Ovary (tissue), 9 donors: ENCODE results near the gene KRTAP24-1. TPM values are rescaled to one million over a fixed set of nuclear protein-coding genes. Genes with fewer than 3 reads are reported as not detected.

Experiments
- DNase-seq, 5 donors: peaks; one replicate each; pipeline ENCODE4 v3.0.0-alpha.2; 2019 to 2020
- H3K27ac ChIP-seq, 2 donors: fragments of 200-600 bp; one replicate each; pipeline versions ENCODE4 v1.5.1 to v1.8.0; 2019 to 2022
- H3K27me3 ChIP-seq: fragments of 200-600 bp; one replicate; pipeline ENCODE4 v1.8.0; 2022
- H3K36me3 ChIP-seq: fragments of 200-600 bp; sonication (generic); one replicate; pipeline ENCODE4 v1.5.1; 2019
- H3K4me1 ChIP-seq: one replicate; pipeline ENCODE4 v1.8.1; 2013; ENCODE audit warnings: mild to moderate bottlenecking, moderate library complexity; ENCODE audit not compliant: insufficient read depth
- H3K4me3 ChIP-seq: fragments of 200-600 bp; sonication (generic); one replicate; pipeline ENCODE4 v1.5.1; 2017
- H3K9me3 ChIP-seq, 2 donors: fragments of 200-600 bp in 1 of 2; sonication (generic) in 1 of 2; one replicate each; pipeline versions ENCODE4 v1.5.1 to v1.8.1; 2013 to 2019; ENCODE audit warnings: mild to moderate bottlenecking in 1 of 2, moderate library complexity in 1 of 2
- CTCF ChIP-seq, 3 donors: fragments of 450-650 bp in 2 of 3; fragments of 200-600 bp in 1 of 3; IDR thresholded peaks; one replicate each; pipeline versions ENCODE4 v1.5.1 to v1.8.0; 2016 to 2022; ENCODE audit warnings: antibody characterized with exemption in 3 of 3, mild to moderate bottlenecking in 1 of 3
- EP300 ChIP-seq: sonication (generic); formaldehyde crosslinking; IDR thresholded peaks from one replicate; pipeline ENCODE4 v1.6.1; 2017; ENCODE audit warnings: antibody characterized with exemption
- POLR2A ChIP-seq: fragments of 450-650 bp; IDR thresholded peaks from one replicate; pipeline ENCODE4 v1.6.1; 2017; ENCODE audit warnings: antibody characterized with exemption, mild to moderate bottlenecking, moderate library complexity
- WGBS, 3 donors: extraction: QIAGEN DNeasy Blood & Tissue Kit in 1 of 3; methylation state at CpG; one replicate each; pipeline versions ENCODE4 v1.1.5 to v1.1.7; 2013 to 2017; 5-methylcytosine and 5-hydroxymethylcytosine counted together
- intact Hi-C, 4 donors: fragments of 100-400 bp; cut with DNase I; formaldehyde crosslinking; loops; one replicate each; pipeline versions ENCODE4 v1.11.0 to v1.15.1; 2022 to 2023
- polyA plus RNA-seq, 2 donors: library from polyadenylated mRNA; stranded (reverse); fragments of 200-250 nt in 1 of 2; fragments of 350-450 nt in 1 of 2; fragmentation: Illumina TruSeq in 1 of 2; extraction: RNeasy Lipid Tissue Mini Kit (QIAGEN cat#74804) in 1 of 2; gene quantifications; one replicate each; pipeline ENCODE4 v1.2.3, GENCODE V29; 2013 to 2014
- total RNA-seq, 7 donors: library from RNA; depleted of rRNA in 2 of 7; stranded (reverse); fragments of >200 nt in 2 of 7; fragmentation: NEBNext Ultra II Directional in 3 of 7; extraction: Animal tissue kit (Norgen Biotek cat#: 25700) in 3 of 7; gene quantifications; one replicate each; pipeline versions ENCODE4 v1.1.0 to v1.2.4, GENCODE V29; 2016 to 2023
- donor health status: DM: no; HTN: no; CAD: no; lungs with moderate emphysema.
- donor health status: DM: no; HTN: no; CAD: no.
- donor health status: Bipolar disorder and iron deficiency.
- donor health status: DM: yes; HTN: yes; CAD: no.
- donor health status: DM: no; HTN: no; CAD: no.
- donor health status: DM: yes; HTN: yes; CAD: no.

KRTAP24-1 gene
- total and polyA plus RNA-seq, 9 donors: not detected

GRCh38 chr21:30234643-30235042 lies 48.1 kb downstream of the KRTAP24-1 start:
- H3K4me3 ChIP-seq: no peak overlapping the region
- H3K27ac ChIP-seq: no peak overlapping the region
- 61 to 70% (median 66%) methylated on average over 2 of the region's 2 CpGs for WGBS, 3 donors
- no peaks in the 10 kb centered on the region for H3K36me3 ChIP-seq
- TF ChIP-seq EP300: no peak
- no peak for TF ChIP-seq CTCF (IDR thresholded peaks at IDR 0.05)
- no peak for TF ChIP-seq POLR2A
- intact Hi-C loops: no loop called here
- H3K27me3 ChIP-seq: no peaks in the 10 kb centered on the region
- DNase-seq: no peak
- H3K9me3 ChIP-seq: no peaks in the 10 kb centered on the region
- no peaks in the 10 kb centered on the region for H3K4me1 ChIP-seq

DNA sequence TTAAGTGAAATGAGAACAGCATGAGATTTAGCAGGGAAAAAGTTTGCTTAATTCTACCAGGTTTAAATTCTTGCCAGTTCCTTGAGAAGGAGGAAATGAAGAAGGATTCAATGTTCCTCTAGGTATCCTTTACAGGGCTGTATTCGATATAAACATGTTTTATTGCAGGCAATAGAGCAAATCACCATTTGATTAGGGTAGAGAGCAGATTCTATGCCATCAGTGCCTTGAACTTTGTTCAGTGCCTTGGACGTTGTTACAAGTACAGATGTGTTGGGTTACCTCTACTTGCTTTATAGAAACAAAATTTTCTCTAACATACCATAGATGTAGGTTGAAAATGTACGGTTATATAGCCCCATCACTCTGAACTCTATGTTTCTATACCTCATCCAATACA lies 48.7 kb downstream of the KRTAP24-1 start:
- intact Hi-C loops: no loop called here
- no peaks in the 10 kb centered on the region for H3K27me3 ChIP-seq
- H3K36me3 ChIP-seq: no peaks in the 10 kb centered on the region
- no peak for TF ChIP-seq EP300
- no peak for TF ChIP-seq CTCF (IDR thresholded peaks at IDR 0.05)
- no peak for TF ChIP-seq POLR2A
- WGBS, 3 donors: 44 to 61% (median 53%) methylated on average over 3 of the region's 3 CpGs
- H3K9me3 ChIP-seq: no peaks in the 10 kb centered on the region
- no peaks in the 10 kb centered on the region for H3K4me1 ChIP-seq
- no peak for DNase-seq
- no peak overlapping the region for H3K4me3 ChIP-seq
- no peak overlapping the region for H3K27ac ChIP-seq

DNA sequence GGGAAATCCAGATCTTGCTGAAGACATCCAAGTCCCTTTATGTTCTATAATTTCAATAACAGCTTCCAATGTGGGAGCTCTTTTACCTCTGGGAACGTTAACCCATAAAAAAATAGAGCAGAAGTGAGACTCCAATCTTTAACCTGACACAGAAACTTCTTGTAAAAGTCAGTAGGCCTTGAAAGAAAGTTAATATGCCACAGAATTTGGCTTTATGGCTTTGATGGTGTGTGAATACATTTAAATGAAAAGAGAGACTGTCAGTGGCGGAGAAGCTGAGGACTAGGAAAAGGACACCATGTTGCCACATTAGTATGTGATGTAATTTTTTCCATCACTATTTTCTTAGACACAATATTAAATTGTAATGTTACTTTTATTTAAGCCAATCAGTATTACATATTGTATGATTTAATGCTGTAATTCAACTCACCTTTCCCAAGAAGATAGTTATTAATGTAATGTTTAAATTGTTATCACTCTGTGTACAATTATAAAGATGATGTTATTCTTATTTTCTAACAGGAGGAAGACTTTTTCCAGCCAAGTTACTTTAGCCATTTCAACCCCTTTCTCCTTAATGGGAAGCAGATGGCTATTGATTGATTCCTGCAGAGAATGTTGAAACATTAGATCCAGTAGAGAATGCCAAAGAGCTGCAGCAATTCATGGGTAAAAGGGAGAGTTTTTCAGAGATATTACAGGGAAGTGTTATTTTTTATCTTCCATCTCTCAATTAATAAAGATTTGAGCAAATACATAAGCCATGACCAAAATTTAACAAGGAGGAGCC lies 49.3 kb downstream of the KRTAP24-1 start:
- no peaks in the 10 kb centered on the region for H3K36me3 ChIP-seq
- no peaks in the 10 kb centered on the region for H3K27me3 ChIP-seq
- no peak for TF ChIP-seq CTCF (IDR thresholded peaks at IDR 0.05)
- no peak for TF ChIP-seq POLR2A
- TF ChIP-seq EP300: no peak
- no peak overlapping the region for H3K4me3 ChIP-seq
- 63 to 77% (median 70%) methylated on average over 2 of the region's 2 CpGs for WGBS, 3 donors
- intact Hi-C loops: no loop called here
- H3K9me3 ChIP-seq: no peaks in the 10 kb centered on the region
- H3K27ac ChIP-seq: no peak overlapping the region
- no peaks in the 10 kb centered on the region for H3K4me1 ChIP-seq
- DNase-seq: no peak

- intact Hi-C loops: no loop called here
- H3K4me1 ChIP-seq: peaks cover 3% of the 10 kb centered on the region
- H3K36me3 ChIP-seq: no peaks in the 10 kb centered on the region
- no peak for TF ChIP-seq EP300
- no peak for TF ChIP-seq POLR2A
- TF ChIP-seq CTCF (IDR thresholded peaks at IDR 0.05): no peak
- no peak overlapping the region for H3K4me3 ChIP-seq
- H3K27me3 ChIP-seq: no peaks in the 10 kb centered on the region
- H3K9me3 ChIP-seq: no peaks in the 10 kb centered on the region
- no peak overlapping the region for H3K27ac ChIP-seq
- DNase-seq: no peak
- WGBS, 3 donors: 97 to 100% (median 100%) methylated on average over 1 of the region's 1 CpG
Observed at GRCh38 chr21:30232011-30232410, 50.7 kb downstream of the KRTAP24-1 start.

Other genes starting within 250 kb of the KRTAP24-1 start
- not detected for gene CLDN17, start 116.1 kb downstream of the KRTAP24-1 start, total RNA-seq
- gene CLDN17, start 116.1 kb downstream of the KRTAP24-1 start, polyA plus RNA-seq: not detected
- 1 to 10 TPM in 1 of 7 donors, under 1 TPM in 1, not detected in 5; 0.10 to 2.2 TPM for gene CLDN8, start 66.9 kb downstream of the KRTAP24-1 start, total RNA-seq
- gene CLDN8, start 66.9 kb downstream of the KRTAP24-1 start, polyA plus RNA-seq: not detected
- not detected for gene KRTAP25-1, start 6.6 kb upstream of the KRTAP24-1 start, total RNA-seq
- gene KRTAP25-1, start 6.6 kb upstream of the KRTAP24-1 start, polyA plus RNA-seq: not detected
- gene KRTAP26-1, start 37.4 kb upstream of the KRTAP24-1 start, total RNA-seq: not detected
- gene KRTAP26-1, start 37.4 kb upstream of the KRTAP24-1 start, polyA plus RNA-seq: not detected
- not detected for gene KRTAP27-1, start 54.7 kb upstream of the KRTAP24-1 start, total RNA-seq
- gene KRTAP27-1, start 54.7 kb upstream of the KRTAP24-1 start, polyA plus RNA-seq: not detected
- gene KRTAP23-1, start 65.7 kb upstream of the KRTAP24-1 start, total RNA-seq: not detected
- not detected for gene KRTAP23-1, start 65.7 kb upstream of the KRTAP24-1 start, polyA plus RNA-seq
- not detected for gene KRTAP13-2, start 89.3 kb upstream of the KRTAP24-1 start, total RNA-seq
- not detected for gene KRTAP13-2, start 89.3 kb upstream of the KRTAP24-1 start, polyA plus RNA-seq
- not detected for gene KRTAP13-1, start 113.1 kb upstream of the KRTAP24-1 start, total RNA-seq
- gene KRTAP13-1, start 113.1 kb upstream of the KRTAP24-1 start, polyA plus RNA-seq: not detected
- gene KRTAP13-3, start 143.0 kb upstream of the KRTAP24-1 start, total RNA-seq: not detected
- gene KRTAP13-3, start 143.0 kb upstream of the KRTAP24-1 start, polyA plus RNA-seq: not detected
- gene KRTAP13-4, start 147.3 kb upstream of the KRTAP24-1 start, total RNA-seq: not detected
- gene KRTAP13-4, start 147.3 kb upstream of the KRTAP24-1 start, polyA plus RNA-seq: not detected
- gene KRTAP15-1, start 157.3 kb upstream of the KRTAP24-1 start, total RNA-seq: not detected
- gene KRTAP15-1, start 157.3 kb upstream of the KRTAP24-1 start, polyA plus RNA-seq: not detected
- gene KRTAP19-1, start 197.4 kb upstream of the KRTAP24-1 start, total RNA-seq: not detected
- not detected for gene KRTAP19-1, start 197.4 kb upstream of the KRTAP24-1 start, polyA plus RNA-seq
- gene KRTAP19-2, start 204.5 kb upstream of the KRTAP24-1 start, total RNA-seq: not detected
- not detected for gene KRTAP19-2, start 204.5 kb upstream of the KRTAP24-1 start, polyA plus RNA-seq
- not detected for gene KRTAP19-3, start 209.1 kb upstream of the KRTAP24-1 start, total RNA-seq
- gene KRTAP19-3, start 209.1 kb upstream of the KRTAP24-1 start, polyA plus RNA-seq: not detected
- gene KRTAP19-4, start 214.2 kb upstream of the KRTAP24-1 start, total RNA-seq: not detected
- gene KRTAP19-4, start 214.2 kb upstream of the KRTAP24-1 start, polyA plus RNA-seq: not detected
- gene KRTAP19-5, start 219.2 kb upstream of the KRTAP24-1 start, total RNA-seq: not detected
- not detected for gene KRTAP19-5, start 219.2 kb upstream of the KRTAP24-1 start, polyA plus RNA-seq